Activated CD4-positive, alpha-beta T cell treated with anti-CD3 and anti-CD28 coated beads for 24 hours (primary cell): ENCODE results near the gene AKAIN1.
A peak's percentile ranks its signal among the peaks of the same experiment; 100 is the strongest.

Experiments
- DNase-seq, 2 donors: peaks; one replicate each; pipeline ENCODE4 v3.0.0-alpha.2; 2020; ENCODE audit warnings: low read depth in 2 of 2

The AKAIN1 gene, protein sequence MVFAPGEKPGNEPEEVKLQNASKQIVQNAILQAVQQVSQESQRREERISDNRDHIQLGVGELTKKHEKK

GRCh38 chr18:5197032-5197434 lies at the start of gene AKAIN1:
TSS of gene AKAIN1 (minus strand) at chr18:5197257. CDS start at chr18:5197053, 204 bp downstream.
- DNase-seq = no peak

GRCh38 chr18:5244941-5245340 lies 47.9 kb upstream of the AKAIN1 start:
- DNase-seq = no peak

- DNase-seq = no peak
Observed at GRCh38 chr18:5239447-5239846, 42.4 kb upstream of the AKAIN1 start.

- peak; percentile 10 to 11 for DNase-seq
Observed at GRCh38 chr18:5238371-5238976, 41.4 kb upstream of the AKAIN1 start.

- DNase-seq = peak; percentile 72 to 78
Observed at GRCh38 chr18:5237723-5238370, 40.8 kb upstream of the AKAIN1 start.

- peak; percentile 1 to 9 for DNase-seq
Observed at GRCh38 chr18:5237083-5237722, 40.1 kb upstream of the AKAIN1 start.

GRCh38 chr18:5214583-5215351 lies 17.7 kb upstream of the AKAIN1 start:
- DNase-seq = no peak

GRCh38 chr18:5207471-5208150 lies 10.6 kb upstream of the AKAIN1 start:
- no peak for DNase-seq

DNA sequence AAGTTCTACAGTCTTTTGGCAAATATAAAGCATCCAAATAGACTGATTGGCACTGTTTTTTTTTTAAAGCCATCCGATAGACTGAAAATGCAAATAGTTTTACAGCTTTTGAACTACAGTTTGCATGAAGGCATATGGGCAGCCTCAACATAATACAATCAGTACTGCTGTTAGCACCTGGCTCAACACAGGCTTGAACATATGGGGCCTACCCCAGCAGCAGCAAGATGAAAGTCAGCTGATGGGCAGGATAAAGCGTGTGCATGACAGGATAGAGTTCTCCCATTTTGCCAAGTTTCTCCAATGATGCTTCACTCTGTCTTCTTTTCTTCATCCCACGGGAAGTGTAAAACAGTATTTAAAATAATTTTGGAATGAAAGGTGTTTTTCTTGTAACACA lies 1.3 kb upstream of the AKAIN1 start:
- no peak for DNase-seq

GRCh38 chr18:5197461-5197860 lies 404 bp upstream of the AKAIN1 start:
- DNase-seq = no peak

DNA sequence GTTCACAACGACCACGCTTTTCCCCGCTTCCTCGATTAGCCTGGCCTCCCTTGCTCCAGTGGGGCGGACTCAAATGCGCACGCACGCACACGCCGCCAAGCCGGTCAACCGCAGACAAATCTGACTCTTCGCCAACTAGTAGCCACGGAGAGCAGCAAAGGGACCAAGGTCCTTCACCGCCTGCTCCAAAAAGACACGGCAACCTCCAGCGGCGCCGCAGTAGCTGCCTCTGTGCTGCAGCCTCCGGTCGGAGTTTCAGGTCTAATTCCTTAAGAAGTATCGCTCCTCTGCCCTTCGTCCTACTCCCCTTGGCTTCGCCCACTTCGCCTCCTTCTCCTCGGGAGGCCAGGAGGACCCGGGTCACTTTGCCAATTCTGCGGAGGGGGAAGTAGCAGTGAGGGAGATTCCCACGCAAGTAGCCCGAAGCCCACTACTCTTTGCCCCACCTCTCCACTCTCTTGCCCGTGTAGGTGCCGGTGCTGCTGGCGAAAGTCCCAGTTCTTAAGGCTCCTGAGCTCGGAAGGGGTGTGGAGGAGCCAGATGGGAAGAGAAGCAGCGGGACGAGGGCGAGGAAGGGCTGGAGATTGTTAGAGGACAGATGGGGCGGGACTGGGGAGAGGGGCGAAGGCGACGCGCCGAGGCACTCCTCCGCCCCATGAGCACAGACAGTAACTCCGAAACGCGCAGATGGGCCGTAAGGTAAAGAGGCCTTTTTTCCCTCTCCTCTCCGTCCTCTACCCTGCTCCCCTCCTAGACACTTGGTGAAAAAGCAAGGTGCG lies 615 bp downstream of the AKAIN1 start:
- no peak for DNase-seq

- no peak for DNase-seq
Observed at GRCh38 chr18:5195656-5196055, 1.4 kb downstream of the AKAIN1 start.

DNA sequence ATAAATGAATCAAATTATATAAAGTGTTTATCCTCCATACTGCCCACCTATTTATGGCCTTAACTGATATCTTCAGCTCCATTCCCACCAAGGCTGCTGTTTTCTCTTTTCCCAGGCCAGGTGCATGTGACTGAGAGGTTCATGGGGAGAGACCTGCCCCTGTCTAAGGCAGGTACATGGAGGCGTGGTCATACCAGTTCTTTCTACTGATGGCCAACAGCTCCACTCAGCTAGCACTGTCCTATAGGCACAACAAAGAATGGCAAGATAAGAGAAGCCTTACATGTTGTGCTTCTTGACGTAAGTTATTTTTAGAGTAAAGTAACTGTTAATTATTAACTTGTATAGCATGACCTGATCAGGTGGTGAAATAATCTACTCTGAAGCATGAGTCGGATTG lies 16.8 kb downstream of the AKAIN1 start:
- DNase-seq = no peak

GRCh38 chr18:5178519-5178918 lies 18.5 kb downstream of the AKAIN1 start:
- DNase-seq = no peak

- no peak for DNase-seq
Observed at GRCh38 chr18:5175378-5175777, 21.7 kb downstream of the AKAIN1 start.

GRCh38 chr18:5173646-5174045 lies 23.4 kb downstream of the AKAIN1 start:
- DNase-seq = no peak

DNA sequence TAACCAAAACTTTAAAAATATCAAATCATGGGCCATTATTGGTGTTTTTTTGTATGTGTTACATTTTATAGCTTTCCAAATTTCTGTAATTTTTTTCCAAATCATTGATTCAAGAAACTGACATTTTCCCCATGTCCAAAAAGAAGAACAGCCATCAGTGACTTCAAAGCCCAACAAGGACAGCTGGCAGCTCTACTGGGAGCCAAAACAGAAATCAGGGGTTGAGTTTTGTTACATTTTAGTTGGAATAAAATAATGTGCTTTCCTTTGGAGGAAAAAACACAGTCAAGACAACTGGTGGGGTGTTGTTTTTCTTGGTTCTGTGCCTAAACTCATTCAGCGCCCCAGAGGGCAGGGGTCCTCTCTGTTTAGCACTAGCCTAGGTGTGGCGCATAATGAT lies 23.8 kb downstream of the AKAIN1 start:
- no peak for DNase-seq

DNA sequence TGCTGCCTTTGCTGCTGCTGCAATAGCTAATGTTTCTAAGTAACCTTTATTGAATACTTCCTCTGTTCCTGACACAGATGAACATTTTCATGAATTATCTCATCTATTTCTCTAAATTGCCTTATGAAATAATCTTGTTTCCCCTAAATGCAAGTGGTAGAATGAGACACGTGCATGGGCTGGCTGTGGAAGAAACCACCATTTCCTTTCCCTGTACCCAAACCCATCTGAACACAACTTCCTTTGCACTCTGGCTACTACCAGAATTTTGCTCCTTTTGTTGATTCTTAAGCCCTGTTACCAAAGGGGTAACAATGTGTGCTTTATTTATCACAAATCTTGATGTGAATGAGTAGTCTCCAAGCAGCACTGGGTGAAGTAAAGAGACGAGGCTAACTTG lies 29.2 kb downstream of the AKAIN1 start:
- DNase-seq = no peak

- DNase-seq = no peak
Observed at GRCh38 chr18:5166606-5167280, 30.3 kb downstream of the AKAIN1 start.

DNA sequence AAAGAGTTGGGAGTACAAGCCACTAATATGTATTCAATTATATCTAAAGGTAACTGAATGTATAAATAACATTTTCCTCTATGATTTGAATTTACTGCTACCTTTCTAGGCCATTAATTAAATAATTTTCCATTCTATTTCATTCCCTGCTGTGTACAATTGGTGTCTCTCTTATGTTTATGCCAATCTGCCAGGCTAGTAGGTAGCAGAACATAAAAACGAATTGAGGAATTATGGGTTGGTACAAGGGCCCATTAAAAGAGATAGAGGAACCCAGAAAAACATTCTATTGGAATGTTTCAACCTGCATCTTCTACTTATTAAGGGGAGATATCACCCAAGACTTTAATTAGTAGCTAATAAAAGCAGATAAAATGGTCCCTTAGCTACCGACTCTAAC lies 32.2 kb downstream of the AKAIN1 start:
- no peak for DNase-seq
